DND-41 (cell line): ENCODE data around the gene ARHGAP22.

Experiments
- ATAC-seq: fragments of 200-7000 bp; cut with Tn5 transposase; 3 replicates; pipeline ENCODE4 v1.9.1; 2021; ENCODE audit warnings: low read depth; ENCODE audit not compliant: insufficient read depth
- DNase-seq: peaks from one replicate; pipeline ENCODE4 v3.0.0-alpha.2; 2020
- H2AFZ ChIP-seq: 2 replicates; pipeline ENCODE4 v1.6.0; 2012; ENCODE audit warnings: low read depth, low read length
- H3K27ac ChIP-seq: 2 replicates; pipeline ENCODE4 v1.5.1; 2012; ENCODE audit warnings: low read length, inconsistent platforms
- H3K27me3 ChIP-seq: fragments of 200-600 bp; sonication (generic); 2 replicates; pipeline ENCODE4 v1.6.0; 2012; ENCODE audit warnings: low read length, mild to moderate bottlenecking, inconsistent platforms; ENCODE audit not compliant: insufficient read depth, poor library complexity
- H3K36me3 ChIP-seq: 2 replicates; pipeline ENCODE4 v1.5.1; 2012; ENCODE audit warnings: low read length, inconsistent platforms; ENCODE audit not compliant: insufficient read depth
- H3K4me1 ChIP-seq: 2 replicates; pipeline ENCODE4 v1.5.1; 2012; ENCODE audit warnings: mild to moderate bottlenecking, low read length; ENCODE audit not compliant: insufficient read depth
- H3K4me2 ChIP-seq: 2 replicates; pipeline ENCODE4 v1.6.0; 2012; ENCODE audit warnings: mild to moderate bottlenecking, moderate library complexity, low read length, inconsistent platforms; ENCODE audit not compliant: insufficient read depth
- H3K4me3 ChIP-seq, 2 experiments: fragments of 200-600 bp in 1 of 2; shearing (Covaris generic) in 1 of 2; 2 replicates each; pipeline ENCODE4 v1.5.1; 2012 to 2016; ENCODE audit warnings: inconsistent platforms in 2 of 2, low read length in 2 of 2, mild to moderate bottlenecking in 2 of 2, low read depth in 1 of 2, moderate library complexity in 1 of 2
- H3K79me2 ChIP-seq: 2 replicates; pipeline ENCODE4 v1.6.0; 2012; ENCODE audit warnings: low read length, inconsistent platforms; ENCODE audit not compliant: insufficient read depth
- H3K9ac ChIP-seq: 2 replicates; pipeline ENCODE4 v1.6.0; 2012; ENCODE audit warnings: low read depth, mild to moderate bottlenecking, inconsistent platforms, low read length, moderate library complexity
- H3K9me3 ChIP-seq: 2 replicates; pipeline ENCODE4 v1.5.1; 2012; ENCODE audit warnings: low read length, moderate library complexity, mild to moderate bottlenecking, inconsistent platforms; ENCODE audit not compliant: insufficient read depth, severe bottlenecking
- H4K20me1 ChIP-seq: 2 replicates; pipeline ENCODE4 v1.6.0; 2012; ENCODE audit warnings: low read length; ENCODE audit not compliant: insufficient read depth
- CTCF ChIP-seq: IDR thresholded peaks from 2 replicates; pipeline ENCODE4 v1.5.1; 2012; ENCODE audit warnings: borderline replicate concordance, low read length, moderate library complexity, mild to moderate bottlenecking; ENCODE audit not compliant: poor library complexity, severe bottlenecking; ENCODE audit errors: extremely low read depth
- EZH2 ChIP-seq: IDR thresholded peaks from 3 replicates; pipeline ENCODE4 v1.6.1; 2012; ENCODE audit warnings: borderline replicate concordance, low read depth, mild to moderate bottlenecking, moderate library complexity, low read length, inconsistent platforms; ENCODE audit not compliant: severe bottlenecking

Gene ARHGAP22

GRCh38 chr10:48602401-48603135 lies 2.3 kb downstream of the ARHGAP22 start:
- H2AFZ ChIP-seq = no peak overlapping the region
- H3K4me1 ChIP-seq = no peaks in the 10 kb centered on the region
- H3K4me2 ChIP-seq = no peak overlapping the region

GRCh38 chr10:48601789-48602188 lies 3.1 kb downstream of the ARHGAP22 start:
- Histone ChIP-seq H3K27me3 (peaks cover 3% of the 10 kb centered on the region), H3K4me1 (no peaks in the 10 kb centered on the region), H3K79me2 (no peaks in the 10 kb centered on the region), H3K4me3 (no peak overlapping the region), H3K9me3 (no peaks in the 10 kb centered on the region), H3K9ac (no peak overlapping the region), H3K4me2 (no peak overlapping the region), H4K20me1 (peaks cover 3% of the 10 kb centered on the region; the same call in 1 of the 2 replicates), H3K36me3 (no peaks in the 10 kb centered on the region), H3K27ac (no peak overlapping the region), H2AFZ (no peak overlapping the region)
- no peak for DNase-seq
- TF ChIP-seq EZH2 = no peak
- no peak for TF ChIP-seq CTCF
- ATAC-seq = no peak

More at GRCh38 chr10:48602401-48603135, 2.3 kb downstream of the ARHGAP22 start:
- H3K4me3 ChIP-seq = no peak overlapping the region
- no peak overlapping the region for H3K27ac ChIP-seq
- ATAC-seq = no peak
- H3K27me3 ChIP-seq = peaks cover 3% of the 10 kb centered on the region
- no peaks in the 10 kb centered on the region for H3K9me3 ChIP-seq
- H3K9ac ChIP-seq = no peak overlapping the region
- no peaks in the 10 kb centered on the region for H3K36me3 ChIP-seq
- DNase-seq = no peak
- H3K79me2 ChIP-seq = no peaks in the 10 kb centered on the region
- TF ChIP-seq CTCF = no peak
- no peak for TF ChIP-seq EZH2
- H4K20me1 ChIP-seq = peaks cover 3% of the 10 kb centered on the region; the same call in 1 of the 2 replicates

GRCh38 chr10:48600645-48601505 lies 4.0 kb downstream of the ARHGAP22 start:
- H3K27me3 ChIP-seq = peaks cover 3% of the 10 kb centered on the region
- no peak for ATAC-seq
- H4K20me1 ChIP-seq = peaks cover 3% of the 10 kb centered on the region; the same call in 1 of the 2 replicates
- H3K4me1 ChIP-seq = no peaks in the 10 kb centered on the region
- H3K4me2 ChIP-seq = no peak overlapping the region
- no peak overlapping the region for H3K27ac ChIP-seq
- no peaks in the 10 kb centered on the region for H3K9me3 ChIP-seq
- no peak overlapping the region for H2AFZ ChIP-seq
- H3K9ac ChIP-seq = no peak overlapping the region
- no peaks in the 10 kb centered on the region for H3K36me3 ChIP-seq
- TF ChIP-seq CTCF (no peak), EZH2 (no peak)
- H3K79me2 ChIP-seq = no peaks in the 10 kb centered on the region
- H3K4me3 ChIP-seq = no peak overlapping the region
- no peak for DNase-seq
